Measurements from ENCODE around the gene PIP5KL1. TPM values are rescaled to one million over a fixed set of nuclear protein-coding genes. Genes with fewer than 3 reads are reported as not detected.

Gene PIP5KL1
- total and polyA plus RNA-seq, 2 of the 4 experiments (the other 2 are of a cell fraction): 0.36 to 3.6 TPM

DNA sequence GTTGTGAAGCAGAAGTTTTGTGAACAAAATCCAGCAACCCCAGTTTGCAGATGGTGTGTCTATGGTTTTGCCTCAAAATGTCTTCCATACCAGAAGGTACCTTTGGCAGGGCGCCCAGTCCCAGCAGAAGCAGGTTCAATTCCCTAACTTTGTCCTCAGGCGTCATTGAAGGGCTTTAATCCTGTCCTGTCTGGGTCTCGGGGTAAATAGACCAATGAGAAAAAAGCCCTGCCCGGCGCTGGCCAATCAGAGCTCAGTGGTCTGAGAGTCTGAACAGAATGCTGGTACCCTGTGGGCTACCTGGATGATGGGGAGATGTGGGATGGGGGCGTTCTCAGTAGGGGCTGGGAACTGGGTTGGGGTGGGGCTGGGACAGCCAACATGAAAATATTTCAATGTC is 7.5 kb downstream of the PIP5KL1 start (continued):
- TF ChIP-seq BHLHE40 (IDR thresholded peaks at IDR 0.05; ENCODE audit: low read depth, low read length): no peak
- TF ChIP-seq SMC3 (IDR thresholded peaks at IDR 0.05; ENCODE audit: low read depth, low read length): no peak

DNA sequence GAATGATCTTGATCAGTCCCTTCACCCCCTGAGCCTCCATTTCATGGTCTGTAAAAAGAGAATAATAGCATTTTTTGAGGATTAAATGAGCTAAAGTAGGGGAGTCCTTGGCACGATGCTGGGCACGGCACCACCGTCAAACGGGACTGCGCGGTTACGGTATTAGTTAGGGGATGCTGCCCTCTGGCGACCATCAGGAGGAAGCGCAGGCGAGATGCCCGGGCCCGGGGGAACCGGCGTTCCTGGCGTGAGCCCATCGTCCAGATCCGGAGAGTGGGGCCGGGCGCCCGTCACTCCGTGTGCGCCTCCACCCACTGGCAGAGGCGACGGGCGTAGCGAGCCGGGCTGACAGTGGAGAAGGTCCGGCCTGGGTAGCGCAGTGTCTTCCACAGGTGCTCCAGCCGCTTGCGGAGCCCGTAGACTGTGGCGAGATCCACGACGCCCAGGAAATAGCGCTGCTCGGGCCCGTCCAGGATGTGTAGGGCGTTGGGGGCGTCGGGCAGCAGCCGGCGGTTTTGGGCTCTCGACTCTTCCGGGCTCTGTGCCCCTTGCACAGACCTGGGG is 8.9 kb downstream of the PIP5KL1 start:
- H2BK20ac ChIP-seq (ENCODE audit: low read depth, low read length): peak overlapping the region; percentile 22; the same call in 1 of the 2 replicates
- CTCF ChIA-PET: interaction anchor here (0.8 to 1.2 kb wide), 4 partner anchors 9 to 332 kb away, joined by 3 to 4 read pairs (median 4); partner anchors contain the start of gene TOR2A
- TF ChIP-seq CHD1 (IDR thresholded peaks at IDR 0.05; ENCODE audit: low read depth, low read length) (no peak), BHLHE40 (IDR thresholded peaks at IDR 0.05; ENCODE audit: low read depth, low read length) (no peak; the same call in 1 of the 2 replicates), CEBPB (IDR thresholded peaks at IDR 0.05; ENCODE audit: low read depth, low read length) (no peak), POLR2A (IDR thresholded peaks at IDR 0.05; ENCODE audit: low read depth, low read length) (no peak; the same call in 1 of the 2 replicates), RFX5 (IDR thresholded peaks at IDR 0.05; ENCODE audit: low read depth, low read length) (no peak), SMC3 (IDR thresholded peaks at IDR 0.05; ENCODE audit: low read depth, low read length) (peak; percentile 74), RCOR1 (IDR thresholded peaks at IDR 0.05; ENCODE audit: insufficient replicate concordance, low read length) (no peak), MAZ (IDR thresholded peaks at IDR 0.05; ENCODE audit: borderline replicate concordance, low read depth, low read length) (peak; percentile 11; the same call in 1 of the 2 replicates), RAD21 (IDR thresholded peaks at IDR 0.05; ENCODE audit: low read length) (peak; percentile 95)
- TF ChIP-seq, protein P1, sequence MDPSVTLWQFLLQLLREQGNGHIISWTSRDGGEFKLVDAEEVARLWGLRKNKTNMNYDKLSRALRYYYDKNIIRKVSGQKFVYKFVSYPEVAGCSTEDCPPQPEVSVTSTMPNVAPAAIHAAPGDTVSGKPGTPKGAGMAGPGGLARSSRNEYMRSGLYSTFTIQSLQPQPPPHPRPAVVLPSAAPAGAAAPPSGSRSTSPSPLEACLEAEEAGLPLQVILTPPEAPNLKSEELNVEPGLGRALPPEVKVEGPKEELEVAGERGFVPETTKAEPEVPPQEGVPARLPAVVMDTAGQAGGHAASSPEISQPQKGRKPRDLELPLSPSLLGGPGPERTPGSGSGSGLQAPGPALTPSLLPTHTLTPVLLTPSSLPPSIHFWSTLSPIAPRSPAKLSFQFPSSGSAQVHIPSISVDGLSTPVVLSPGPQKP (IDR thresholded peaks at IDR 0.05; ENCODE audit: borderline replicate concordance, low read depth, low read length): no peak
- TF ChIP-seq, protein P2, sequence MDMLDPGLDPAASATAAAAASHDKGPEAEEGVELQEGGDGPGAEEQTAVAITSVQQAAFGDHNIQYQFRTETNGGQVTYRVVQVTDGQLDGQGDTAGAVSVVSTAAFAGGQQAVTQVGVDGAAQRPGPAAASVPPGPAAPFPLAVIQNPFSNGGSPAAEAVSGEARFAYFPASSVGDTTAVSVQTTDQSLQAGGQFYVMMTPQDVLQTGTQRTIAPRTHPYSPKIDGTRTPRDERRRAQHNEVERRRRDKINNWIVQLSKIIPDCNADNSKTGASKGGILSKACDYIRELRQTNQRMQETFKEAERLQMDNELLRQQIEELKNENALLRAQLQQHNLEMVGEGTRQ (IDR thresholded peaks at IDR 0.05; ENCODE audit: low read depth, low read length): no peak

More for the DNA sequence above, 8.9 kb downstream of the PIP5KL1 start:
- no peak overlapping the region for H4K5ac ChIP-seq (ENCODE audit: low read depth, low read length)
- intact Hi-C loops (cut with micrococcal nuclease): loop anchor here (1.0 to 10.0 kb wide), 4 partner anchors 186 to 717 kb away; partner anchors contain the start of gene TOR2A
- H3K14ac ChIP-seq (replicated peaks; ENCODE audit: low read depth, low read length): no peak overlapping the region
- H3K4ac ChIP-seq (ENCODE audit: low read depth, low read length): peak overlapping the region; percentile 75
- no peak overlapping the region for H3K23ac ChIP-seq (ENCODE audit: low read depth, low read length)
- 3% methylated on average over 21 of the region's 45 CpGs; no CpG with 5 or more reads in 1 of the 2 experiments for WGBS, 2 experiments (ENCODE audit: extremely low coverage in 2 of 2, insufficient read length in 1 of 2)
- H2BK15ac ChIP-seq (ENCODE audit: low read depth, low read length): no peak overlapping the region; the same call in 2 of the 3 replicates
- peaks cover 0 to 12% of the 10 kb centered on the region in 2 experiments; a peak in 2 of 4 replicates for H3K79me1 ChIP-seq (ENCODE audit: low read depth in 1 of 2, low read length in 2 of 2)
- no peak overlapping the region for H3K27ac ChIP-seq (ENCODE audit: insufficient read depth, low read length)
- no peaks in the 10 kb centered on the region for H3K9me3 ChIP-seq (ENCODE audit: control insufficient read depth, insufficient read depth, low read length)
- ATAC-seq (ENCODE audit: low read depth) (peak; percentile 8; the same call in 1 of the 2 replicates), DNase-seq (no peak)
- H3K9me1 ChIP-seq (ENCODE audit: insufficient read depth, low read length): peaks cover 19% of the 10 kb centered on the region
- H3K27me3 ChIP-seq (ENCODE audit: control insufficient read depth, insufficient read depth, low read length): no peaks in the 10 kb centered on the region
- dilution Hi-C loops (cut with HindIII; ENCODE audit: low sequenced_read_pairs, unreplicated experiment): no loop called here
- H3K36me3 ChIP-seq (ENCODE audit: control insufficient read depth, insufficient read depth, low read length): no peaks in the 10 kb centered on the region
- BruUV-seq (replicated peaks): no TSS peak
- peak overlapping the region; percentile 93 for H2AFZ ChIP-seq (replicated peaks; ENCODE audit: low read length, poor library complexity)
- no peak overlapping the region for H3K18ac ChIP-seq (ENCODE audit: low read depth, low read length)
- peaks cover 23% of the 10 kb centered on the region for H3K4me1 ChIP-seq (ENCODE audit: control insufficient read depth, insufficient read depth, low read length)
- H3K4me3 ChIP-seq (ENCODE audit: insufficient read depth, low read depth, low read length): no peak overlapping the region
- peak overlapping the region; percentile 53 for H3K4me2 ChIP-seq (ENCODE audit: low read depth, low read length)
- POLR2A ChIA-PET (ENCODE audit: unreplicated experiment): interaction anchor here (0.6 kb wide), 1 partner anchor 21 kb away, joined by 3 read pairs; no protein-coding TSS in a partner anchor
- peak overlapping the region in 1 of 2 experiments; percentile 73; a peak in 2 of 4 replicates for H4K8ac ChIP-seq (ENCODE audit: low read depth in 2 of 2, low read length in 2 of 2)
- no peak overlapping the region for H2BK5ac ChIP-seq (ENCODE audit: low read depth, low read length, poor library complexity, severe bottlenecking)
- no peak overlapping the region for H3K9ac ChIP-seq (ENCODE audit: low read depth, low read length)
- H3K56ac ChIP-seq (ENCODE audit: extremely low read depth, insufficient read depth, low read length): no peak overlapping the region
- no peak overlapping the region for H4K91ac ChIP-seq (ENCODE audit: insufficient read depth, low read depth, low read length)
- H2BK120ac ChIP-seq (ENCODE audit: low read depth, low read length): peak overlapping the region; percentile 47; the same call in 1 of the 2 replicates
- in situ Hi-C loops (cut with MboI; ENCODE audit: low sequenced_read_pairs): loop anchor here (5.0 kb wide), 1 partner anchor 334 kb away; no protein-coding TSS in a partner anchor
- peak overlapping the region; percentile 72 for H2AK5ac ChIP-seq (ENCODE audit: low read depth, low read length)
- peak overlapping the region; percentile 81 for H2AK9ac ChIP-seq (replicated peaks; ENCODE audit: low read depth, low read length, poor library complexity)
- peaks cover 6% of the 10 kb centered on the region for H4K20me1 ChIP-seq (ENCODE audit: insufficient read depth, low read length)

All from IMR-90 (cell line).